IMR-90 (cell line): Measurements from ENCODE around the gene REST. TPM values are rescaled to one million over a fixed set of nuclear protein-coding genes. Genes with fewer than 3 reads are reported as not detected.

Source experiments
- ATAC-seq: fragments of 200-7000 bp; cut with Tn5 transposase; 2 replicates; pipeline ENCODE4 v1.9.1; 2020; ENCODE audit warnings: low read depth, mild to moderate bottlenecking, moderate library complexity
- BruUV-seq: library from RNA; stranded (reverse); fragments of 400-500 nt; replicated peaks from 2 replicates; lab custom pipeline; 2021; lab: Mats Ljungman, UMichigan
- CTCF ChIA-PET: fragments of 300-600 bp; formaldehyde crosslinking; extraction: SDS; loops from one replicate; lab custom pipeline; 2021; ENCODE audit warnings: antibody characterized with exemption; lab: Yijun Ruan, JAX
- POLR2A ChIA-PET: fragments of 300-600 bp; sonication (Branson Sonifier 250); formaldehyde crosslinking; loops from one replicate; lab custom pipeline; 2022; ENCODE audit warnings: antibody characterized with exemption; ENCODE audit not compliant: unreplicated experiment; lab: Charles Lee
- DNase-seq: peaks from one replicate; pipeline ENCODE4 v3.0.0; 2013
- H2AFZ ChIP-seq: replicated peaks from 2 replicates; pipeline ENCODE3; 2013; ENCODE audit warnings: low read length, mild to moderate bottlenecking; ENCODE audit not compliant: poor library complexity
- H2AK5ac ChIP-seq: 2 replicates; pipeline ENCODE4 v1.6.1; 2013; ENCODE audit warnings: low read depth, low read length, inconsistent platforms
- H2AK9ac ChIP-seq: replicated peaks from 2 replicates; pipeline ENCODE3; 2013; ENCODE audit warnings: mild to moderate bottlenecking, low read depth, low read length, moderate library complexity; ENCODE audit not compliant: poor library complexity
- H2BK120ac ChIP-seq: 2 replicates; pipeline ENCODE4 v1.6.1; 2013; ENCODE audit warnings: low read depth, low read length, inconsistent platforms
- H2BK15ac ChIP-seq: 3 replicates; pipeline ENCODE4 v1.6.1; 2013; ENCODE audit warnings: low read depth, low read length, inconsistent platforms
- H2BK20ac ChIP-seq: 2 replicates; pipeline ENCODE4 v1.6.1; 2013; ENCODE audit warnings: low read depth, mild to moderate bottlenecking, inconsistent platforms, low read length, moderate library complexity
- H2BK5ac ChIP-seq: 2 replicates; pipeline ENCODE4 v1.6.1; 2013; ENCODE audit warnings: mild to moderate bottlenecking, low read depth, low read length, inconsistent platforms; ENCODE audit not compliant: poor library complexity, severe bottlenecking
- H3K14ac ChIP-seq: replicated peaks from 2 replicates; pipeline ENCODE4 v1.6.1; 2013; ENCODE audit warnings: low read depth, low read length, inconsistent platforms
- H3K18ac ChIP-seq: 2 replicates; pipeline ENCODE4 v1.6.1; 2013; ENCODE audit warnings: low read depth, low read length, control low read depth
- H3K23ac ChIP-seq: 2 replicates; pipeline ENCODE4 v1.6.1; 2013; ENCODE audit warnings: low read depth, low read length, inconsistent platforms
- H3K27ac ChIP-seq: 2 replicates; pipeline ENCODE4 v1.5.1; 2013; ENCODE audit warnings: mild to moderate bottlenecking, control low read depth, low read length; ENCODE audit not compliant: insufficient read depth
- H3K27me3 ChIP-seq: 2 replicates; pipeline ENCODE4 v1.6.1; 2013; ENCODE audit warnings: low read length; ENCODE audit not compliant: control insufficient read depth, insufficient read depth
- H3K36me3 ChIP-seq: 2 replicates; pipeline ENCODE4 v1.6.1; 2013; ENCODE audit warnings: low read length, mixed read lengths; ENCODE audit not compliant: control insufficient read depth, insufficient read depth
- H3K4ac ChIP-seq: 2 replicates; pipeline ENCODE4 v1.6.1; 2013; ENCODE audit warnings: low read depth, low read length, inconsistent platforms
- H3K4me1 ChIP-seq: 2 replicates; pipeline ENCODE4 v1.6.1; 2013; ENCODE audit warnings: low read length, mixed read lengths; ENCODE audit not compliant: control insufficient read depth, insufficient read depth
- H3K4me2 ChIP-seq: 2 replicates; pipeline ENCODE4 v1.6.1; 2013; ENCODE audit warnings: low read depth, mild to moderate bottlenecking, control low read depth, low read length, moderate library complexity
- H3K4me3 ChIP-seq: 2 replicates; pipeline ENCODE4 v1.5.1; 2013; ENCODE audit warnings: low read depth, mild to moderate bottlenecking, control low read depth, low read length, moderate library complexity; ENCODE audit not compliant: insufficient read depth
- H3K56ac ChIP-seq: 2 replicates; pipeline ENCODE4 v1.6.1; 2013; ENCODE audit warnings: low read length, inconsistent platforms; ENCODE audit not compliant: insufficient read depth; ENCODE audit errors: extremely low read depth
- H3K79me1 ChIP-seq, 2 experiments: 2 replicates each; pipeline ENCODE4 v1.6.1; 2013; ENCODE audit warnings: low read length in 2 of 2, inconsistent platforms in 1 of 2, low read depth in 1 of 2
- H3K9ac ChIP-seq: 2 replicates; pipeline ENCODE4 v1.6.1; 2013; ENCODE audit warnings: low read depth, low read length, control low read depth
- H3K9me1 ChIP-seq: 2 replicates; pipeline ENCODE4 v1.6.1; 2013; ENCODE audit warnings: low read length, inconsistent platforms; ENCODE audit not compliant: insufficient read depth
- H3K9me3 ChIP-seq: 2 replicates; pipeline ENCODE4 v1.6.1; 2013; ENCODE audit warnings: low read length; ENCODE audit not compliant: control insufficient read depth, insufficient read depth
- H4K20me1 ChIP-seq: 2 replicates; pipeline ENCODE4 v1.6.1; 2013; ENCODE audit warnings: low read length, inconsistent platforms; ENCODE audit not compliant: insufficient read depth
- H4K5ac ChIP-seq: 2 replicates; pipeline ENCODE4 v1.6.1; 2013; ENCODE audit warnings: mild to moderate bottlenecking, low read depth, low read length, control low read depth
- H4K8ac ChIP-seq, 2 experiments: 2 replicates each; pipeline ENCODE4 v1.6.1; 2013; ENCODE audit warnings: low read depth in 2 of 2, low read length in 2 of 2, control low read depth in 1 of 2, inconsistent platforms in 1 of 2
- H4K91ac ChIP-seq: 2 replicates; pipeline ENCODE4 v1.6.1; 2013; ENCODE audit warnings: low read depth, low read length, inconsistent platforms; ENCODE audit not compliant: insufficient read depth
- BHLHE40 ChIP-seq: fragments of 150-350 bp; IDR thresholded peaks from 2 replicates; pipeline ENCODE4 v1.6.1; 2016; ENCODE audit warnings: mild to moderate bottlenecking, low read depth, low read length
- CEBPB ChIP-seq: IDR thresholded peaks from 2 replicates; pipeline ENCODE4 v1.6.1; 2012; ENCODE audit warnings: low read depth, low read length, improper control_type of control experiment
- CHD1 ChIP-seq: IDR thresholded peaks from 2 replicates; pipeline ENCODE4 v1.6.1; 2012; ENCODE audit warnings: low read depth, low read length, improper control_type of control experiment
- CTCF ChIP-seq: conservative IDR thresholded peaks from 2 replicates; pipeline ENCODE4 v1.5.1; 2012; ENCODE audit warnings: mild to moderate bottlenecking, low read depth, low read length, improper control_type of control experiment
- FOS ChIP-seq: fragments of 150-350 bp; IDR thresholded peaks from 2 replicates; pipeline ENCODE4 v1.6.1; 2016; ENCODE audit warnings: low read depth, low read length
- MAFK ChIP-seq: IDR thresholded peaks from 2 replicates; pipeline ENCODE4 v1.6.1; 2012; ENCODE audit warnings: low read depth, low read length, improper control_type of control experiment
- MAZ ChIP-seq: IDR thresholded peaks from 2 replicates; pipeline ENCODE4 v1.6.1; 2012; ENCODE audit warnings: low read depth, mild to moderate bottlenecking, low read length, improper control_type of control experiment, moderate library complexity, borderline replicate concordance
- MXI1 ChIP-seq: IDR thresholded peaks from 2 replicates; pipeline ENCODE4 v1.6.1; 2012; ENCODE audit warnings: low read depth, mild to moderate bottlenecking, low read length, moderate library complexity, borderline replicate concordance
- POLR2A ChIP-seq: IDR thresholded peaks from 2 replicates; pipeline ENCODE4 v1.6.1; 2012; ENCODE audit warnings: mild to moderate bottlenecking, low read depth, low read length
- RAD21 ChIP-seq: IDR thresholded peaks from 2 replicates; pipeline ENCODE4 v1.6.1; 2012; ENCODE audit warnings: low read length, improper control_type of control experiment
- RFX5 ChIP-seq: IDR thresholded peaks from 2 replicates; pipeline ENCODE4 v1.8.0; 2012; ENCODE audit warnings: low read depth, mild to moderate bottlenecking, low read length, moderate library complexity
- SMC3 ChIP-seq: fragments of 150-350 bp; IDR thresholded peaks from 2 replicates; pipeline ENCODE4 v1.6.1; 2016; ENCODE audit warnings: low read depth, mild to moderate bottlenecking, antibody characterized with exemption, low read length, moderate library complexity
- WGBS, 2 experiments: methylation state at CpG; one replicate each; pipeline versions ENCODE4 v1.1.5 to v1.1.7; 2013; ENCODE audit warnings: missing lambda C conversion rate in 2 of 2; ENCODE audit not compliant: insufficient read length in 1 of 2; ENCODE audit errors: extremely low coverage in 2 of 2; 5-methylcytosine and 5-hydroxymethylcytosine counted together
- dilution Hi-C: fragments of 300-500 bp; cut with HindIII; formaldehyde crosslinking; loops from one replicate; pipeline ENCODE4 v1.14.3; 2018; ENCODE audit warnings: low sequenced_read_pairs; ENCODE audit not compliant: unreplicated experiment
- in situ Hi-C: fragments of 300-500 bp; cut with MboI; formaldehyde crosslinking; loops from 3 replicates; pipeline ENCODE4 v1.14.3; 2019; ENCODE audit warnings: low sequenced_read_pairs, inconsistent platforms, mixed read lengths
- intact Hi-C: fragments of 100-400 bp; cut with micrococcal nuclease; formaldehyde crosslinking; loops from 2 replicates; pipeline ENCODE4 v1.10.0; 2022
- polyA plus RNA-seq, 3 experiments: library from polyadenylated mRNA; depleted of rRNA; stranded (reverse); fragments of >200 nt; gene quantifications; 2 replicates each; pipeline ENCODE4 v1.2.3, GENCODE V29; 2012; ENCODE audit warnings: low replicate concordance in 1 of 3
- total RNA-seq: library from RNA; depleted of rRNA; stranded (reverse); fragments of >200 nt; gene quantifications from 2 replicates; pipeline ENCODE4 v1.2.3, GENCODE V29; 2012

REST gene
- total and polyA plus RNA-seq, 2 of the 4 experiments (the other 2 are of a cell fraction), result 10.0 to 66.9 TPM

- in situ Hi-C loops, result no loop called here
- no peak overlapping the region for H2AK5ac ChIP-seq
Observed at GRCh38 chr4:56905796-56906195, 1.9 kb upstream of the REST start.

More at GRCh38 chr4:56905796-56906195, 1.9 kb upstream of the REST start:
- Histone ChIP-seq H3K27ac (no peak overlapping the region), H3K36me3 (no peaks in the 10 kb centered on the region), H2AFZ (no peak overlapping the region), H3K79me1 (peaks cover 3 to 14% of the 10 kb centered on the region in 2 experiments; a peak in 2 of 4 replicates), H4K20me1 (peaks cover 14% of the 10 kb centered on the region), H3K4me3 (no peak overlapping the region), H3K9ac (no peak overlapping the region), H2BK15ac (no peak overlapping the region), H3K56ac (no peak overlapping the region), H3K4me2 (no peak overlapping the region), H2AK9ac (no peak overlapping the region), H4K5ac (no peak overlapping the region), H4K91ac (no peak overlapping the region), H3K14ac (no peak overlapping the region), H3K4me1 (peaks cover 3% of the 10 kb centered on the region; the same call in 1 of the 2 replicates), H2BK120ac (no peak overlapping the region), H3K18ac (no peak overlapping the region), H2BK5ac (no peak overlapping the region), H4K8ac (no peak overlapping the region), H2BK20ac (no peak overlapping the region), H3K23ac (no peak overlapping the region), H3K9me1 (peaks cover 4% of the 10 kb centered on the region; the same call in 1 of the 2 replicates), H3K4ac (no peak overlapping the region), H3K27me3 (peaks cover 9% of the 10 kb centered on the region), H3K9me3 (no peaks in the 10 kb centered on the region)
- TF ChIP-seq CHD1 (no peak), CEBPB (no peak), RAD21 (no peak), CTCF (no peak), FOS (no peak), MAFK (no peak), MXI1 (no peak), POLR2A (no peak), RFX5 (no peak), MAZ (no peak), BHLHE40 (no peak), SMC3 (no peak)
- no TSS peak for BruUV-seq
- WGBS, 2 experiments, result no CpG with 5 or more reads among the region's 1 CpG
- intact Hi-C loops, result no loop called here
- DNase-seq (no peak), ATAC-seq (no peak)
- CTCF ChIA-PET, result no interaction called here
- POLR2A ChIA-PET, result no interaction called here
- dilution Hi-C loops, result no loop called here
